ENCODE data around the gene PPEF2. TPM values are rescaled to one million over a fixed set of nuclear protein-coding genes. Genes with fewer than 3 reads are reported as not detected.

Gene PPEF2
- polyA plus RNA-seq, 5 donors: 0.04 to 0.50 (median 0.09) TPM

GRCh38 chr4:75834095-75834771 is 68.0 kb downstream of the PPEF2 start:
- DNase-seq: no peak

- DNase-seq: no peak
These were observed 70.3 kb downstream of the PPEF2 start for GRCh38 chr4:75831856-75832405.

GRCh38 chr4:75830906-75831305 is 71.3 kb downstream of the PPEF2 start:
- no peak for DNase-seq

GRCh38 chr4:75823812-75824211 is 78.4 kb downstream of the PPEF2 start:
- DNase-seq: no peak

GRCh38 chr4:75822416-75822815 is 79.8 kb downstream of the PPEF2 start:
- no peak for DNase-seq

GRCh38 chr4:75821966-75822365 is 80.3 kb downstream of the PPEF2 start:
- DNase-seq: no peak

GRCh38 chr4:75821216-75821615 is 81.0 kb downstream of the PPEF2 start:
- DNase-seq: no peak

GRCh38 chr4:75820676-75821075 is 81.6 kb downstream of the PPEF2 start:
- no peak for DNase-seq

- DNase-seq: no peak
These were observed 82.1 kb downstream of the PPEF2 start for GRCh38 chr4:75820197-75820596.

- DNase-seq: no peak
These were observed 83.1 kb downstream of the PPEF2 start for GRCh38 chr4:75819121-75819520.

GRCh38 chr4:75817901-75818300 is 84.4 kb downstream of the PPEF2 start:
- DNase-seq: no peak

Other genes starting within 250 kb of the PPEF2 start
- gene G3BP2, start 229.0 kb downstream of the PPEF2 start, polyA plus RNA-seq (ENCODE audit: insufficient read depth in 1 of 5, insufficient read length in 5 of 5, low replicate concordance in 1 of 5): 100 to 1,000 TPM in 4 of 5 donors, 10 to 100 TPM in 1; 97.6 to 157 (median 127) TPM
- 10 to 100 TPM; 65.2 to 87.4 (median 76.7) TPM for gene USO1, start 177.9 kb downstream of the PPEF2 start, polyA plus RNA-seq (ENCODE audit: insufficient read depth in 1 of 5, insufficient read length in 5 of 5, low replicate concordance in 1 of 5)
- gene NAAA, start 38.6 kb upstream of the PPEF2 start, polyA plus RNA-seq (ENCODE audit: insufficient read depth in 1 of 5, insufficient read length in 5 of 5, low replicate concordance in 1 of 5): 10 to 100 TPM in 1 of 5 donors, 1 to 10 TPM in 4; 7.4 to 17.0 (median 9.7) TPM
- 10 to 100 TPM; 29.7 to 39.7 (median 36.1) TPM for gene SDAD1, start 88.5 kb upstream of the PPEF2 start, polyA plus RNA-seq (ENCODE audit: insufficient read depth in 1 of 5, insufficient read length in 5 of 5, low replicate concordance in 1 of 5)
- gene CXCL9, start 105.1 kb upstream of the PPEF2 start, polyA plus RNA-seq (ENCODE audit: insufficient read depth in 1 of 5, insufficient read length in 5 of 5, low replicate concordance in 1 of 5): 1 to 10 TPM in 2 of 5 donors, under 1 TPM in 3; 0.51 to 1.6 (median 0.85) TPM
- 1 to 10 TPM in 4 of 5 donors, under 1 TPM in 1; 0.98 to 2.5 (median 1.8) TPM for gene CXCL10, start 121.0 kb upstream of the PPEF2 start, polyA plus RNA-seq (ENCODE audit: insufficient read depth in 1 of 5, insufficient read length in 5 of 5, low replicate concordance in 1 of 5)
- under 1 TPM in 4 of 5 donors, not detected in 1; 0.15 to 0.36 (median 0.21) TPM for gene CXCL11, start 133.6 kb upstream of the PPEF2 start, polyA plus RNA-seq (ENCODE audit: insufficient read depth in 1 of 5, insufficient read length in 5 of 5, low replicate concordance in 1 of 5)
- 1 to 10 TPM in 1 of 5 donors, under 1 TPM in 4; 0.35 to 3.9 (median 0.46) TPM for gene ART3, start 172.3 kb upstream of the PPEF2 start, polyA plus RNA-seq (ENCODE audit: insufficient read depth in 1 of 5, insufficient read length in 5 of 5, low replicate concordance in 1 of 5)
- gene NUP54, start 245.9 kb upstream of the PPEF2 start, polyA plus RNA-seq (ENCODE audit: insufficient read depth in 1 of 5, insufficient read length in 5 of 5, low replicate concordance in 1 of 5): 100 to 1,000 TPM in 2 of 5 donors, 10 to 100 TPM in 3; 72.2 to 103 (median 94.0) TPM